Osteocyte (in vitro differentiated cells): Measurements from ENCODE around the gene GLIS1. TPM values are rescaled to one million over a fixed set of nuclear protein-coding genes. Genes with fewer than 3 reads are reported as not detected.

Experiments used
- DNase-seq: peaks from one replicate; pipeline ENCODE4 v3.0.0; 2021; ENCODE audit warnings: mixed read lengths; ENCODE audit not compliant: unreplicated experiment; ENCODE audit errors: extremely low spot score
- H3K27ac Mint-ChIP-seq: one replicate; pipeline ENCODE4 v1.8.0; 2021; ENCODE audit warnings: mild to moderate bottlenecking, mixed read lengths; ENCODE audit not compliant: unreplicated experiment
- H3K27me3 Mint-ChIP-seq: one replicate; pipeline ENCODE4 v1.8.0; 2021; ENCODE audit warnings: mixed read lengths; ENCODE audit not compliant: unreplicated experiment
- H3K36me3 Mint-ChIP-seq: one replicate; pipeline ENCODE4 v1.8.0; 2021; ENCODE audit warnings: mixed read lengths; ENCODE audit not compliant: unreplicated experiment
- H3K4me1 Mint-ChIP-seq: one replicate; pipeline ENCODE4 v1.8.0; 2021; ENCODE audit warnings: mixed read lengths; ENCODE audit not compliant: unreplicated experiment
- H3K4me3 Mint-ChIP-seq: one replicate; pipeline ENCODE4 v1.8.0; 2021; ENCODE audit warnings: mild to moderate bottlenecking, moderate library complexity, mixed read lengths; ENCODE audit not compliant: unreplicated experiment
- H3K9me3 Mint-ChIP-seq: one replicate; pipeline ENCODE4 v1.8.0; 2021; ENCODE audit warnings: mixed read lengths; ENCODE audit not compliant: unreplicated experiment
- CTCF ChIP-seq: fragments of 200-600 bp; sonication (generic); IDR thresholded peaks from 2 replicates; pipeline ENCODE4 v1.5.0; 2021; ENCODE audit warnings: antibody characterized with exemption, mild to moderate bottlenecking, moderate library complexity
- total RNA-seq: library from RNA; stranded (reverse); gene quantifications from 2 replicates; pipeline ENCODE4 v1.2.1, GENCODE V29; 2021

Gene GLIS1
- total RNA-seq, 1 donor from 2014 or later = 38.3 TPM

DNA sequence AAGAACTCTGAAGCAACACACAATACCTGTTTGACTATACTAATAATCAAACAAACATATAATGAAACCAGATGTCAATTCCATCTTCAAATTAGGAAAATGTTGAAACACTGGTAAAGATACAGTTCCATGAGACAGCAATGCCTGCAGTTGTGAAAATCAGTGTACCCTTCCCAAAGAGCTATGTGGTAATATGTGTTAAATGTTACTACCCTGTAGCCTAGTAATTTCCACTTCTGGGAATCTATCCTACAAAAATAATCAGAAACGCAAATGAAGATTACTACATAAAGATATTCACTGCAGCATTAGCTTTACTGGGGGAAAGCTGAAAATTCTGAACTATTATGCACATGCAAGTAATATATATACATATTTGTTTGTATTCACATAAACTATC, 16.9 kb downstream of the GLIS1 start:
- H3K9me3 Mint-ChIP-seq = no peaks in the 10 kb centered on the region
- peaks cover 14% of the 10 kb centered on the region for H3K36me3 Mint-ChIP-seq
- no peak for TF ChIP-seq CTCF
- H3K4me1 Mint-ChIP-seq = peaks cover 32% of the 10 kb centered on the region
- H3K4me3 Mint-ChIP-seq = no peak overlapping the region
- no peak overlapping the region for H3K27ac Mint-ChIP-seq
- no peak for DNase-seq
- H3K27me3 Mint-ChIP-seq = no peaks in the 10 kb centered on the region

- Mint-ChIP-seq H3K4me1 (peaks cover 25% of the 10 kb centered on the region), H3K27ac (no peak overlapping the region), H3K9me3 (no peaks in the 10 kb centered on the region), H3K27me3 (no peaks in the 10 kb centered on the region), H3K4me3 (no peak overlapping the region), H3K36me3 (peaks cover 13% of the 10 kb centered on the region)
- TF ChIP-seq CTCF = no peak
- no peak for DNase-seq
These were observed 17.9 kb downstream of the GLIS1 start for GRCh38 chr1:53721088-53721487.

GRCh38 chr1:53719469-53719868, 19.5 kb downstream of the GLIS1 start:
- TF ChIP-seq CTCF = no peak
- no peak for DNase-seq
- Mint-ChIP-seq H3K27ac (no peak overlapping the region), H3K4me3 (no peak overlapping the region), H3K27me3 (no peaks in the 10 kb centered on the region), H3K36me3 (peaks cover 6% of the 10 kb centered on the region), H3K9me3 (no peaks in the 10 kb centered on the region), H3K4me1 (peaks cover 14% of the 10 kb centered on the region)

DNA sequence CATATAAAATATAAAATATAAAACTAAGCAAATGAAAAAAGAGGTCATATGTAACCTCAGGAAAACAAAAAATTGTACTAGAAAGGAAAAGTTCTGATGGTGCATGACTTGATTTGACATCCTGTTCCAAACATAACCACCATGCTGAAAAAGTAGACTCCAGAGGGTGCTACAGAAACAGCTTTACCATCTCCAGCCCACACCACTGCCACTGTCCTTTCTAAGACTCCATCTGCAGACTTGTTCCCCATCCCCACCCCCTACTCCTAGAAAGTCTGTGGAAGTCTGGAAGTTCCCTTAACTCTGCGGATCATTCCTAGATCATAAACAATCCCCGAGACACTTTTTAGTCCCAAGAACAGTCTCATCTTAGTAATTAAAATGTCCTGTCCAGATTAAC, 20.5 kb downstream of the GLIS1 start:
- Mint-ChIP-seq H3K4me3 (no peak overlapping the region), H3K36me3 (peaks cover 7% of the 10 kb centered on the region), H3K27ac (peak overlapping the region; percentile 23)

More for the DNA sequence above, 20.5 kb downstream of the GLIS1 start:
- peaks cover 12% of the 10 kb centered on the region for H3K4me1 Mint-ChIP-seq
- TF ChIP-seq CTCF = no peak
- H3K9me3 Mint-ChIP-seq = no peaks in the 10 kb centered on the region
- no peaks in the 10 kb centered on the region for H3K27me3 Mint-ChIP-seq
- no peak for DNase-seq
